ENCODE results near the gene STARD13. TPM values are rescaled to one million over a fixed set of nuclear protein-coding genes. Genes with fewer than 3 reads are reported as not detected.
A peak's percentile ranks its signal among the peaks of the same experiment; 100 is the strongest.

Gene STARD13
- total RNA-seq, 1 donor from 2014 or later: 55.6 TPM

DNA sequence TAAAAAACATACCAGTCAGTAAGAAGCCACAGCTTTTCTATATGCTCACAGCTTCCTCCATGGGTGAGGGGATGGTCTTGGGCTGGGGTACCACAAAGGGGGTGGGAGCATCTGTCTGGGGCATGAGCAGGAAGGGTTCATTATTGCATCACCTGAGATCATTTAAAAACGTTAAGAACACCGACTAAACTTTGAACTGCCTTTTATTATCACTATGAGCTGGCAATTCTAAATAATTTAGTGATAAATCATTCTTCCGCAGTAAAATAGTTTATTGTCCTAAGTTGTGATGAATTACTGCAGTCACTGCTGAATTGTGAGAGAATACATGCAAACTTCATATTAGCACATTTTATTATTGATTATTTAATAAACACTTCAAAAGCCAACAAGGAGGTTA lies 197.8 kb downstream of the STARD13 start:
- DNase-seq (ENCODE audit: low spot score): no peak

DNA sequence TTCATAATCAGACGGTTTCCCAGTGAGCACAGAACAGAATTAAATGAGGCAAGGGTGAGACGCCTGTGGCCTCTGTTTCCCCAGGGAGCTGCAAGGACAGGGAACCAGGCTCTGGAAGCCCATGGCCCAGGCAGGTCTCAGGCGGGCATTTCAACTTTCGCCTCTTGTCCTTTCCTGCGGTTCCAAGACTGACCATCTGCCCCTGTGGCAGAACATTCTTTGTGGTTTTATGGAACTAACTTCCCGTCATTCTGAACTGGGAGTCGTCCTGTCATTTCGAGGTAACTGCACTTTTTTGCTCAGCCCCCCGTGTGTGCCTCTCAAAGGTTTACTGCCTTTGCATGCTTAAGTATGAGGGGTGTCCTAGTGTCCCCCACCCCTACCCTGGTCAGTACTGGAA lies 198.5 kb downstream of the STARD13 start:
- no peak for DNase-seq (ENCODE audit: low spot score)

DNA sequence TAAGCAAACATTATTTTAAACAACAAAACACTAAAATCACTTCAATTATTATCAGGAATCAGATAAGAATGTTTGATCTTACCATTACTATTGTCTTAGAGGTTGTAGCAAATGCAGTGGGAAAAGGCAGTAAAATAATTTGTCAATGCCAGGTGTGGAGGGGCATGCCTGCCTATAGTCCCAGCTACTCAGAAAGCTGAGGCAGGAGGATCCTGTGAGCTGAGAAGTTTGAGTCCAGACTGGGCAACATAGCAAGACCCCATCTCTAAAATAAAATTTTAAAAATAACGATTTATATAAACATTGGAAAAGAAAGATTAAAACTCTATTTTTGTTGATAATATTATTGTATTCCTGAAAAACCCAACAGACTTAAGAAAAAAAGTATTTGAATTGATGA lies 202.5 kb downstream of the STARD13 start:
- DNase-seq (ENCODE audit: low spot score): no peak

DNA sequence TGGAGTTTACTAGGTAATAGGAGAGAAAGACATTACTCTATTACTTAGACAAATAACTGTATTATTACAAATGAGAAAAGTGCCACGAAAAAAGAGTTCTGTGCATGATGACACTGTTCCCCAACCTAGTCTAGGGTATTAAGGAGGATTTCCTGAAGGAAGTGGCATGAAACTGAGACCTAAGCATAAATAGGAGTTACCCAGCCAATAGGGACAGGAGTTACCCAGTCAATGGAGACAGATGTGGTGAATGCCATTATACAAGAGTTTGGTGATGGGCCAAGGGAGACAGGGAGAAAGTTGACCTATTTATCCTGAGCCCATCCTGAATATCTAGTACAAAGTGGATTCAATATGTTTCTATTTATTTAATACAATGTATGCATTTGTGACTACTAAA lies 203.9 kb downstream of the STARD13 start:
- DNase-seq (ENCODE audit: low spot score): no peak

- no peak for DNase-seq (ENCODE audit: low spot score)
These were observed 204.5 kb downstream of the STARD13 start for GRCh38 chr13:33080972-33081590.

GRCh38 chr13:33079960-33080359 lies 205.6 kb downstream of the STARD13 start:
- DNase-seq (ENCODE audit: low spot score): no peak

GRCh38 chr13:33078263-33078662 lies 207.3 kb downstream of the STARD13 start:
- no peak for DNase-seq (ENCODE audit: low spot score)

DNA sequence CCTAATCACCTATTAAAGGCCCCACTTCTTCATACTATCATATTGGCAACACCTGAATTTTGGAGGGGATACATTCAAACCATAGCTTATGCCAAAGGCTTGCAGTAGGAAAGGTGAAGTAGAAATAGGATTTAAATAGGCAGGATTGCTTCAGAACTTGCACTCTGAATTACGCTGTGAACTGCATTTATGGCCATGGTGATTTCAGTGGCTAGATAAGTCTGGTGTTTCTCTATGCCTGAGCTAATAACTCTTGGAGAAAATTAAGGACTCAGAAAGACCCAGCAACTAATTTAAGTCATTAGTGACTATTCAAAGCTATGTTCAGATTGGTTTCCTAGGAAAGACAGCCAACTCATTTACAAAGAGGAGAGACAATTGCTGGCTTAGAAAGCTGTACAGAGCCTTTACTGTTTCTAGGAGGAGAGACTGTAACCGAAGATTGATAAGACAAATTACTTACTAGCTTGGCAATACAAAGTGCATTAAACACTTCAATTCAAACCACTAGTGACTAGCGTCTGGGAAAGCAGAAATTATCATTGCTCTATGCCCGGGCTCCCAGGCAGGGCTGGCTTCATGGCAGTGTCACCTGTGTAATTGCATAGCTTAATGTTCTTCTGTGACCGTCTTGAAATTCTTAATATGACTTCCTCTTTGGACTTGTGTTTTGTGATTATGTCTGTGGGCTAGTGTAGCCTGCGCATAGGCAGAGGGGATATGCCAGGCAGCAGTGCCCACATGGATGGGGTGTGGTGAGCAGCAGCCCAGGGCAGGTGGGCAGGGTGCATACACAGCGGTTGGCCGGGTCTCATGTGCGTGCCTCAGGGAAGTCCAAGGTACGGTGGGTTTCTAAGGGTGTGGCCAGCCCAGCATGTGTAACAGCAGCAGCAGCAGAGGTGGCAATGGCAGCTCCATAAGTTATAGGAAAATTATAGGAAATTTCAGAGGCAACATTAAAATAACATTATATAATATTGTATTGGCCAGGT lies 209.3 kb downstream of the STARD13 start:
- no peak for DNase-seq (ENCODE audit: low spot score)

DNA sequence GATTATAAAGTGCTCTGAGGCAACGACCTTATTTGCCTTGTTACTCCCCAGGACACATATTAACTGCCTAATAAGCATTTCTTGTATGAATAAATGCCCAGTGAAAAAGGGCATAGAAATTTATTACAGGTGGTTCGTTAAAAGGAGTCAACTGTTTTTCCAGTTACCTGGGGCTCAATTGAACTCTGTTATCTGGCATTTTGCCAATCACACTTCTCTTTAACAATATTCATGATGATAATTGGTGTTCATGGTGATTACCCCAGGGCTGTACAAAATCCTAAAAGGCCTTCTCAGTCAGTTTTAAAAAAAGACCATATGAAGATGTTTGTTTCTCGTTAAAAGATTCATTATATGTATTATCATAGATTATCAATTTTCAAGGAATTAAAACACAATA lies 212.2 kb downstream of the STARD13 start:
- no peak for DNase-seq (ENCODE audit: low spot score)

DNA sequence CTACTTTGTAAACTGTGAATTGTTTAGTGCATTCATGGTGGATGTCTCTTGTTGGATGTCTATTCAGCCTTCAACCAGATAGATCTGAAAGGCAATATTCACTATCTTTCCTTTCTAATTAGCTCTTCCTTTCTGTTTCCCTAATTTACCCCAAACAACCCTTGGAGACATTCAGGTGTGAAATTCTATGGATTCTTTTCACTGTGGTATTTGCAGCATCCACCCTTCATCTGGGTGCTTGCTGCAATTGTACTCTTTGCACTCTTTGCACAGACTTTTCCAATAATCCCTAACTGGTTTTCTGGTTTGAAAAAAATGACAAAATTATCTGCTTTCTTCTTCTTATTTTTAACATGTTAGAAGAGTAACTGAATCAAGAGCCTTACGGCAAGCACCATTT lies 212.8 kb downstream of the STARD13 start:
- no peak for DNase-seq (ENCODE audit: low spot score)

GRCh38 chr13:33072282-33072681 lies 213.3 kb downstream of the STARD13 start:
- DNase-seq (ENCODE audit: low spot score): no peak

DNA sequence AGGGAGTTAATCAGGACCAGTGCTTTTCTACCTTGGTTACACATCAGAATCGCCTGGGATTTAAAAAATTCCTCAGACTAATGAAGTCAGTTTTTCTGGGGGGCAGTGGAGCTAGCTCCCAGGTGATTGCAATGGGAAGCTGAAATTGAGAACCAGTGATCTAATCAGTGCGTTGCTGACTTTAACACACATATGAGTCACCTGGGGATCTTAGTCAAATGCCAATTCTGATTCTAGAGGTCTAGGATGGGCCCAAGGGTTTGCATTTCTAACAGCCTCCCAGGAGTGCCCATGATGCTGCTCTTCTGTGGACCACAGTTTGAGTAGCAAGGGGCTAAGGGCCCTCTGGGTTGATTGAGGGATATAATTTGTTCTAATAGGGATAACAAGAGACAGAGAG lies 214.8 kb downstream of the STARD13 start:
- DNase-seq (ENCODE audit: low spot score): no peak

DNA sequence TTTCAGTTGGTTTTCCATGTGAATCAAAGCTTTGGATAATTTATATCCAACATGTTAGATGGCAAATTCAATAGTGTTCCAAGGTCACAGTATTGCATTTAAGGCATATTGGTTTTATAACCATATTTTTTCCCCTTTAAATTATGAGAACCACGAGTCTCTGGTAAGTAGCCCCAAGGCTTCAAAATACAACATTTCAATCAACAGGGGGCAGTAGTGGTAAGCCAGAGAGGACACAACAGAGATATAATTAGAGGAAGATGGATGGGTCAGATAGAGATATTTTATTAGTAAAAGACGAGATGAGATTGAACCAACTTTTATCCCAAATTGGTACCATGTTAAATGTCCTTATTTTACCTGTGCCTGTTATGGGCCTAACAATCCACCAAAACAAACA lies 216.2 kb downstream of the STARD13 start:
- no peak for DNase-seq (ENCODE audit: low spot score)

DNA sequence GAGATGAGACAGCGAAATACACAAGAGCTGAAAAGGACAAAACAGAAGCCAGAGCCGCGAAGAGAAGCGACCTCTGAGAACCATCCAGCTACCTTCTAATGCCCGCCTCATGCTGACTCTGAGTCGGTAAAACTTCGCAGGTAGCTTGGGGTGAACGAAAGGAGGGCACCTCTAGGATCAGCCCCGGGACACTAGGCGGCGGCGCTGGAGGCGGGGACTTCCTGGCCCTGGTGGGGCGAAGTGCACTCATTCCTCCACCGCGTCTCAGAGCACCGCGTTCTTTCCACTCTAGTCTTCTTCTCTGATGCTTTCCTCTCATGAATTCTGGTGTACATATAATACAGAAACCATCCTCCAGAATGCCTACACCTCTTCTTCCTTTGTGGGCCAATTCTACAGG lies 219.2 kb downstream of the STARD13 start:
- DNase-seq (ENCODE audit: low spot score): no peak

DNA sequence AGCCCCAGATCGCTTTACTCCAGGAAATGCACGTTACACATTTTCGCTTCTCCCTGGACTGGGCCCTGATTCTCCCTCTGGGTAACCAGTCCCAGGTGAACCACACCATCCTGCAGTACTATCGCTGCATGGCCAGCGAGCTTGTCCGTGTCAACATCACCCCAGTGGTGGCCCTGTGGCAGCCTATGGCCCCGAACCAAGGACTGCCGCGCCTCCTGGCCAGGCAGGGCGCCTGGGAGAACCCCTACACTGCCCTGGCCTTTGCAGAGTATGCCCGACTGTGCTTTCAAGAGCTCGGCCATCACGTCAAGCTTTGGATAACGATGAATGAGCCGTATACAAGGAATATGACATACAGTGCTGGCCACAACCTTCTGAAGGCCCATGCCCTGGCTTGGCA lies 224.7 kb downstream of the STARD13 start:
- no peak for DNase-seq (ENCODE audit: low spot score)

- peak; percentile 18 for DNase-seq (ENCODE audit: low spot score)
These were observed 226.7 kb downstream of the STARD13 start for GRCh38 chr13:33058776-33059327.

DNA sequence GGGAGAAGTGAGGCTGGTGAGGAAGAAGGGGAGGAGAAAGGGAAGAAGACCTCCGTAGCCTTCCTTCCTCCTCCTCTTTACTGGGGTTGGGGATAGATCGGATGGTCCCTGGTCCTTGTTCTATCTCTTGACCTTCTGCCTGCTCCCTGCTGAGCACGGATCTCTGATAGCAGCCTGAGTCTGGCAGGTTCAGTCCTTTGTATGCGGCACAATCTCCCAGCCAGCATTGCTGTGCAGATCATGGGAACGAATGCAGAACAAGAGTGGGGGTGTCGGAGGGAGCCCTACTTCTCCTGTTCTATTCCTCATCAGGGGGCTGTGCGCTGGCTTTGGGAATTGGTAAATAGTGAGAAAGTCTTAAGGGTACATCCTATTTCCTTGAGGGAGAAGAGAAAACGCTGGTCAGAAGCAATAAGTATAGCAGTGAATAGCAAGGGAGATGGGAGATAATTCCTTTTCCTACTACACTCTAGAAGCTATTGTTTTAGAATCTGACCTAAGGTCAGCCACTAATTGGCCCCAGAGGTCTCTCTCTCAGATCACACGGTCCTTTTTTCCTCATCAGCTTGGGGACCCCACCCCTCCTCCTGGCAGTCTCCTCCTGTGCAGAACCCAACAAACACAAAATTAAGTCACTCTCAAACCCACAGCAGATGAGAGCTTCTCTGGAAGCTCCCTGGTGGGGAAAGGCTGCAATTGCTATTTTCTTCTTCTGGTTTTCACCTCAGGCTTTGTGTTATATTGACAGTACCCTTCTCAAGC lies 228.4 kb downstream of the STARD13 start:
- peak; percentile 38 for DNase-seq (ENCODE audit: low spot score)

DNA sequence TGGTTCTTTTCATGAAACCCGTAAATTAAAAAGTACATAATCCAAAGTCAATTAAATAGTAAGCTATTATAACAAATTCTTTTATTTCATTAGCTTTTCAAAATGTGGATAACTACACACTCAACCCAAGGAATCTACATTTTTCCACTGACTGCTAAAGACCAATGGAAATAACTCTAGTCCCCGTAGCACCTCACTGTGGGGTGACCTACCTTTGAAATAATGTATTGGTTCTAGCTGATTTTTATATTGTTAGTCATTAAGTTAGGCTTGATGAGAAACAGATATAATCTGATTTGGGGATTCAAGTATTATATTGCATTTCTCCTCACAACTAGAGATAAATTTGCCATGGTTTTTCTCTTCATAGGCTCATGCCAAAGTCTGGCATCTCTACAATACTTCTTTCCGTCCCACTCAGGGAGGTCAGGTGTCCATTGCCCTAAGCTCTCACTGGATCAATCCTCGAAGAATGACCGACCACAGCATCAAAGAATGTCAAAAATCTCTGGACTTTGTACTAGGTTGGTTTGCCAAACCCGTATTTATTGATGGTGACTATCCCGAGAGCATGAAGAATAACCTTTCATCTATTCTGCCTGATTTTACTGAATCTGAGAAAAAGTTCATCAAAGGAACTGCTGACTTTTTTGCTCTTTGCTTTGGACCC lies 232.0 kb downstream of the STARD13 start:
- DNase-seq (ENCODE audit: low spot score): no peak

Data from umbilical cord (tissue), 2 donors.